ENCODE results near the gene VARS2. TPM values are rescaled to one million over a fixed set of nuclear protein-coding genes. Genes with fewer than 3 reads are reported as not detected.
"Not testable (repeated sequence)": the region's sequence is repeated elsewhere in the genome, so short reads cannot be mapped to it uniquely, and the experiment has no call there.

The VARS2 gene
- total RNA-seq, 1 experiment from 2014 or later = 68.2 TPM

DNA sequence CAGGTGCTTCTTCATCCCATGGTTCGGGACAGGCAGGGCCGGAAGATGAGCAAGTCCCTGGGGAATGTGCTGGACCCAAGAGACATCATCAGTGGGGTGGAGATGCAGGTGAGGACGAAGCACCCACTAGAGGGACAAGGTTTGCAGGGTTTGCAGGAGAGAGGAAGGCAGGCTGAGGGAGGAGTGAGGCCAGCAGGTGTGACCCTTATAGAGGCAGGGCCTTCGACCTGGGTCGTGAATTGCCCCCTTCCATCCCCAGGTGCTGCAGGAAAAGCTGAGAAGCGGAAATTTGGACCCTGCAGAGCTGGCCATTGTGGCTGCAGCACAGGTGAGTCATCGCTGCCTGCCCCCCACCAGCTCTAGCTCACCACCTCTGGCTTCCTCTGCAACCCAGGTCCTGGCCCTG, 8.4 kb downstream of the VARS2 start:
- H3K4ac ChIP-seq (ENCODE audit: low read depth, low read length) = no peak overlapping the region
- WGBS (ENCODE audit: extremely low coverage, insufficient read length, low lambda C conversion rate) = no CpG with 5 or more reads among the region's 7 CpGs
- no peaks in the 10 kb centered on the region for H3K4me1 ChIP-seq (ENCODE audit: insufficient read depth, low read length)
- Mint-ChIP-seq H3K36me3 (ENCODE audit: insufficient read depth in 1 of 3, low read depth in 3 of 3) (peaks cover 32 to 86% (median 79%) of the 10 kb centered on the region in 3 experiments), H3K27me3 (ENCODE audit: low read depth) (no peaks in the 10 kb centered on the region; the same call in 1 of the 2 replicates), H3K27ac (peak overlapping the region in 2 of 3 experiments; percentile 4 to 18; a peak in 2 of 7 replicates), H3K4me3 (no peak overlapping the region), H3K9me3 (no peaks in the 10 kb centered on the region), H3K4me1 (peaks cover 9 to 12% of the 10 kb centered on the region in 2 experiments)
- no peak overlapping the region for H3K56ac ChIP-seq (ENCODE audit: insufficient read length, low read depth, low read length)
- no peak overlapping the region for H2BK20ac ChIP-seq (ENCODE audit: low read depth, low read length, poor library complexity, severe bottlenecking)
- no peak overlapping the region for H4K91ac ChIP-seq (ENCODE audit: insufficient read length, low read depth, low read length)
- TF ChIP-seq, protein P1, sequence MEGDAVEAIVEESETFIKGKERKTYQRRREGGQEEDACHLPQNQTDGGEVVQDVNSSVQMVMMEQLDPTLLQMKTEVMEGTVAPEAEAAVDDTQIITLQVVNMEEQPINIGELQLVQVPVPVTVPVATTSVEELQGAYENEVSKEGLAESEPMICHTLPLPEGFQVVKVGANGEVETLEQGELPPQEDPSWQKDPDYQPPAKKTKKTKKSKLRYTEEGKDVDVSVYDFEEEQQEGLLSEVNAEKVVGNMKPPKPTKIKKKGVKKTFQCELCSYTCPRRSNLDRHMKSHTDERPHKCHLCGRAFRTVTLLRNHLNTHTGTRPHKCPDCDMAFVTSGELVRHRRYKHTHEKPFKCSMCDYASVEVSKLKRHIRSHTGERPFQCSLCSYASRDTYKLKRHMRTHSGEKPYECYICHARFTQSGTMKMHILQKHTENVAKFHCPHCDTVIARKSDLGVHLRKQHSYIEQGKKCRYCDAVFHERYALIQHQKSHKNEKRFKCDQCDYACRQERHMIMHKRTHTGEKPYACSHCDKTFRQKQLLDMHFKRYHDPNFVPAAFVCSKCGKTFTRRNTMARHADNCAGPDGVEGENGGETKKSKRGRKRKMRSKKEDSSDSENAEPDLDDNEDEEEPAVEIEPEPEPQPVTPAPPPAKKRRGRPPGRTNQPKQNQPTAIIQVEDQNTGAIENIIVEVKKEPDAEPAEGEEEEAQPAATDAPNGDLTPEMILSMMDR (conservative IDR thresholded peaks at IDR 0.05) = 0 out of 3 replicates have a peak, but pooled peaks have one; percentile 10
- H3K14ac ChIP-seq (ENCODE audit: insufficient read depth, low read length) = no peak overlapping the region
- H3K9ac ChIP-seq (ENCODE audit: extremely low read depth, insufficient read length, low read length) = no peak overlapping the region
- H3K27me3 ChIP-seq (ENCODE audit: insufficient read depth, low read length) = no peaks in the 10 kb centered on the region
- H2BK12ac ChIP-seq (ENCODE audit: insufficient read length, low read depth, low read length) = no peak overlapping the region
- no peak overlapping the region for H3K23ac ChIP-seq (ENCODE audit: insufficient read length, low read depth, low read length)
- H3K4me2 ChIP-seq (ENCODE audit: insufficient read depth, insufficient read length, low read length) = no peak overlapping the region
- no peaks in the 10 kb centered on the region for H4K20me1 ChIP-seq (ENCODE audit: control insufficient read depth, insufficient read depth, insufficient read length)
- H2AK5ac ChIP-seq (ENCODE audit: insufficient read length, low read length) = no peak overlapping the region
- H3K9me3 ChIP-seq (ENCODE audit: control insufficient read depth, low read depth, low read length) = no peaks in the 10 kb centered on the region
- DNase-seq = peak; percentile 59
- H4K8ac ChIP-seq (replicated peaks; ENCODE audit: insufficient read length, low read depth, low read length) = no peak overlapping the region
- H2BK120ac ChIP-seq (ENCODE audit: low read depth, low read length, poor library complexity, severe bottlenecking) = no peak overlapping the region
- H4K5ac ChIP-seq (ENCODE audit: insufficient read length, low read depth, low read length) = no peak overlapping the region
- no peaks in the 10 kb centered on the region for H3K23me2 ChIP-seq (ENCODE audit: insufficient read length, low read depth, low read length, poor library complexity, severe bottlenecking)
- no peak overlapping the region for H3T11ph ChIP-seq (ENCODE audit: low read length)
- no peak overlapping the region for H2BK15ac ChIP-seq (ENCODE audit: low read depth, low read length)
- H2BK5ac ChIP-seq (ENCODE audit: insufficient read length, low read length) = no peak overlapping the region
- no peaks in the 10 kb centered on the region for H3K79me2 ChIP-seq (ENCODE audit: insufficient read depth, low read length)
- H3K27ac ChIP-seq (ENCODE audit: insufficient read length, low read depth, low read length) = no peak overlapping the region
- H2AFZ ChIP-seq (ENCODE audit: low read length) = no peak overlapping the region
- no peak overlapping the region for H3K18ac ChIP-seq (ENCODE audit: insufficient read length, low read depth, low read length)
- H3K79me1 ChIP-seq (ENCODE audit: insufficient read depth, low read depth, low read length, poor library complexity, severe bottlenecking) = no peaks in the 10 kb centered on the region

DNA sequence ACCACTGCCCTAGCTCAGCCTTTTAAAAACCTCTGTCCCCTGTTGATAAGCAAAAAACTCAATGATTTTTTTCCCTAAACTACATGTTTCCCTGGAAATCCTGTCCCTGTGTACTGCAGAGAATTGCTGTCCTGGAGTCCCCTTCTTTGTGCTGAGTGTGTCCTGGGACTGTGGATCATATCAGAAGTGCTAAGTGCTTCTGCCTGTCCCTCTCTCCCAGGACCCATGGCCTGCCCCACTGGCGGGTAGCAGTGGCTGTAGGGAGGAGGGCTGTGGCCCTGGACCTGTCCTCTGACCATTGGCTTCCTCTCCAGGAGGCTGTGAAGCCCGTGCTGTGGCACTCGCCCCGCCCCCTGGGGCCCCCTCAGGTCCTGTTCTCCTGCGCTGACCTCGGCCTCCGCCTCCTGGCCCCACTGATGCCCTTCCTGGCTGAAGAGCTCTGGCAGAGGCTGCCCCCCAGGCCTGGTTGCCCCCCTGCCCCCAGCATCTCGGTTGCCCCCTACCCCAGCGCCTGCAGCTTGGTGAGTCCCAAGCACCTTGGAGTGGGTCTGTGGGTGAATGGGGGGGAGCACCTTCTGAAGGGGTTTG, 10.1 kb downstream of the VARS2 start:
- not testable (repeated sequence) for H3T11ph ChIP-seq (ENCODE audit: low read length); H3K56ac ChIP-seq (ENCODE audit: insufficient read length, low read depth, low read length); H3K4me3 Mint-ChIP-seq; H3K4me2 ChIP-seq (ENCODE audit: insufficient read depth, insufficient read length, low read length); H3K18ac ChIP-seq (ENCODE audit: insufficient read length, low read depth, low read length); H2BK120ac ChIP-seq (ENCODE audit: low read depth, low read length, poor library complexity, severe bottlenecking); DNase-seq; H3K4me1 ChIP-seq (ENCODE audit: insufficient read depth, low read length); H3K27ac ChIP-seq (ENCODE audit: insufficient read length, low read depth, low read length); H4K8ac ChIP-seq (replicated peaks; ENCODE audit: insufficient read length, low read depth, low read length); H3K9me3 ChIP-seq (ENCODE audit: control insufficient read depth, low read depth, low read length); H3K9ac ChIP-seq (ENCODE audit: extremely low read depth, insufficient read length, low read length); H3K14ac ChIP-seq (ENCODE audit: insufficient read depth, low read length); H3K79me2 ChIP-seq (ENCODE audit: insufficient read depth, low read length); H4K5ac ChIP-seq (ENCODE audit: insufficient read length, low read depth, low read length); H2BK5ac ChIP-seq (ENCODE audit: insufficient read length, low read length); H3K23ac ChIP-seq (ENCODE audit: insufficient read length, low read depth, low read length); H2BK20ac ChIP-seq (ENCODE audit: low read depth, low read length, poor library complexity, severe bottlenecking); H4K91ac ChIP-seq (ENCODE audit: insufficient read length, low read depth, low read length); H2BK12ac ChIP-seq (ENCODE audit: insufficient read length, low read depth, low read length); H4K20me1 ChIP-seq (ENCODE audit: control insufficient read depth, insufficient read depth, insufficient read length); H3K27me3 ChIP-seq (ENCODE audit: insufficient read depth, low read length); H3K23me2 ChIP-seq (ENCODE audit: insufficient read length, low read depth, low read length, poor library complexity, severe bottlenecking); H2AK5ac ChIP-seq (ENCODE audit: insufficient read length, low read length); H2AFZ ChIP-seq (ENCODE audit: low read length); H3K27me3 Mint-ChIP-seq (ENCODE audit: low read depth); H3K79me1 ChIP-seq (ENCODE audit: insufficient read depth, low read depth, low read length, poor library complexity, severe bottlenecking); H3K4ac ChIP-seq (ENCODE audit: low read depth, low read length); H2BK15ac ChIP-seq (ENCODE audit: low read depth, low read length)
- peaks cover 9 to 12% of the 10 kb centered on the region in 2 experiments for H3K4me1 Mint-ChIP-seq
- peaks cover 44 to 89% (median 80%) of the 10 kb centered on the region in 3 experiments for H3K36me3 Mint-ChIP-seq (ENCODE audit: insufficient read depth in 1 of 3, low read depth in 3 of 3)
- H3K9me3 Mint-ChIP-seq = peaks cover 10 to 11% of the 10 kb centered on the region in 2 experiments; a peak in 4 of 5 replicates
- H3K27ac Mint-ChIP-seq = peak overlapping the region in 2 of 3 experiments; percentile 33 to 60; a peak in 2 of 7 replicates
- WGBS (ENCODE audit: extremely low coverage, insufficient read length, low lambda C conversion rate) = no CpG with 5 or more reads among the region's 9 CpGs
